GM10847 (cell line): ENCODE data around the gene MYO7A.

Experiments
- POLR2A ChIP-seq: IDR thresholded peaks from 2 replicates; pipeline ENCODE4 v1.6.1; 2011; ENCODE audit not compliant: insufficient read length; ENCODE audit errors: extremely low read depth

MYO7A gene

DNA sequence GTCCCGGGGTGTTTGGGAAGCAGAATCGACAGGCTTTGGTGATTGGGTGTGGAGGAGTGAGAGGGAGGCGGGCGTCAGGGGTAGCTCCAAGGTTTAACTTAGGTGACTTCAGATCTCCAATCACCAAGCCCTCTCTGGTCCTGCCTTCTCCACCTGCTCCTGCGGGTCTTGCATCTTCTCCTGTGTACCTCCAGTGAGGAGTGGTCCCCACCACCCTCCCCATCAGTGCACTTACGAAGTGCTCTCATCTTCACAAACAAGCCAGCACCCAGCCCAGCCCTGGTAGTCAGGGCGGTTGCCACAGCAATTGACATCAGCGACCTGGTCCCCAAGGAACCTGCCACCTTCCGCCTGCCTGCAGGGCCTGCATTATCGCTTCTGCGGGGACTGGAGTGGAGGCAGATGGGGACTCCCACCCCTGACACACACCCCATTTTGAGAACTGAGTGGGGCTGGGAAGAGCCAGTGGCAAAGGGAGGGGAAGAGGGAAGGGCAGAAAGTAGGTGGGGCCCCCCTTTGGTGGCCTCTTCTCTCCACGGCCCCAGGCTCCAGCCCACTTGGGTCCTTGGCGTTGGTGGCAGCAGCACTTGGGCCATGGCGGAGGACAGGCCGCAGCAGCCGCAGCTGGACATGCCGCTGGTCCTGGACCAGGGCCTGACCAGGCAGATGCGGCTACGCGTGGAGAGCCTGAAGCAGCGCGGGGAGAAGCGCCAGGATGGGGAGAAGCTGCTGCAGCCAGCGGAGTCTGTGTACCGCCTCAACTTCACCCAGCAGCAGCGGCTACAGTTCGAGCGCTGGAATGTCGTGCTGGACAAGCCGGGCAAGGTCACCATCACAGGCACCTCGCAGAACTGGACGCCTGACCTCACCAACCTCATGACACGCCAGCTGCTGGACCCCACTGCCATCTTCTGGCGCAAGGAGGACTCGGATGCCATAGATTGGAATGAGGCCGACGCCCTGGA lies 25.5 kb upstream of the MYO7A start, which contains the start of gene OMP:
TSS of gene OMP (plus strand) at position 595 of the 965 bp plus-strand sequence. CDS start at position 595, 0 bp downstream.
- TF ChIP-seq POLR2A, result no peak

DNA sequence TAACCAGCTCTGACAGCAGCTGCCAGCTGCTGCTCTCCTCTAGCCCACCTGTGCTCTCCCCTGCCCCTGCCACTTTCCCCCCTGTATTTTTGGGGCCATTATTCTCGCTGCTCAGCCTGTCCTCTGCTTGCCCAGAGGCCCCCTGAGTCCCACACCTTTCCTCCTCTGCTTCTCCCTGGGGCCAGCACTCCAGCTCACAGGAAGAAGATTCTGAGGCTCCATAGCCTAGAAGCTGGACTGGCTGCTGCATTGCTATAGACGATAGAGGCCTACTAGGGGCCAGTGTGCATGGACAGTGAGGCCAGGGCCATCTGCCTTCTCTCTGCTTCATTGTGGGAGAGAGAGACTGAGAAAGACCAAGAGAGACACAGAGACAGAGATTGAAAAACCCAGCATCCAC lies 24.7 kb upstream of the MYO7A start:
- no peak for TF ChIP-seq POLR2A

DNA sequence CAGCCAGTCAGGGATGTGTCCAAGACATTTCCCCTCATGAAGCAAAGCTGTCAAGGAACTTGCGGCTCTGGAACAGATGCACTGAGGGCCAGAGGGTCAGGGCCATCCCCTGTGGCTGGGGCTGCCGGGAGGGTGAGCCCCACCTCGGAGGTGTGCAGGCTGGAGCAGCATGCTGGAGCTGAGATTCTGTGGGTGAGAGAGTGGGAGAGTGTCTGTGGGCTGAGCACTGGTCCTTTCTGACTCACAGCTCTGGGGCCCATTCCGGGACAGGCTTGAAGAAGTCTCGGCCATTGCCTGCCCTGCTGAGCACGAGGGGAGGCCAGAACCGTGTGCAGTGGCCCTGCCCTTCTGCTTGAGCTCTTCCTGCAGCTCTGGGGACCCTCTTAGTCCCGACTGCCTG lies 23.3 kb upstream of the MYO7A start:
- TF ChIP-seq POLR2A, result no peak

DNA sequence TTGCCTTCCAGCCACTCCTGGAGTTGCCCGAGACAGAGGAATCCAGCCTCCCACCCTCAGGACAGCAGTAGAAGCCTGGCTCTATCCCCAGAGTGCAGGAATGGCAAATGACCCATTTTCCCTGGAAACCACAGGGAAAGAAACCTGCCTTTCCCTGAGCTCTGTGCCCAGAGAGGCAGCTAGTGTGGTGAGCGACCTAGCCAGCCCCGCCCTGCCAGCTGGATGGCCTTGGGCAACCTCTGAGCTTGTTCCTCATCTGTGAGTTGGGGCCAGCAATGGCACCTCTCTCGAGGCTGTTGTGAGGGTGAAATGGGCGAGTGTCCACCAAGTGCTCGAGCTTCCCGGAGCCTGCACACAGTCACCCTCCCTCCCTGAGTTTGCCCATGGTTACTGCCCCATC lies 21.7 kb upstream of the MYO7A start:
- no peak for TF ChIP-seq POLR2A

DNA sequence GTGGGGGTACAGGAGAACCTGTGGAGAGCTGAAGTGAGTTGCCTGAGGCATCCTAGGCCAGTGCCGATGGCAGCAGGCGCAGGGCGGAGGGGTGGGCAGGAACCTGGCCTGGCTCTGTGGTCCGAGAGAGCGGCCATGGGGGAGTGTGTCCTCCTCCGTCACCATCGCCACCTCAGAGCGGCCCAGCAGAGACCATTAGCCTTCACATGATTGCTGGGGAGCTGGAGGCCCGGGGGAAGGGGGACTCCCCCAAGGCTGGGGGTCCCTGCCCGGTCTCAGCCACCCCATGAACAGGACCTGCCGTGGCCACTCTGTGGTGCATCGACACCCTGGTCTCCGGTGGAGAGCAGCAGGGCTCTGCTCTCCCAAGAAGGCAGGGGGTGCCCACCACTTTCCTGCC lies 21.3 kb upstream of the MYO7A start:
- TF ChIP-seq POLR2A, result no peak

DNA sequence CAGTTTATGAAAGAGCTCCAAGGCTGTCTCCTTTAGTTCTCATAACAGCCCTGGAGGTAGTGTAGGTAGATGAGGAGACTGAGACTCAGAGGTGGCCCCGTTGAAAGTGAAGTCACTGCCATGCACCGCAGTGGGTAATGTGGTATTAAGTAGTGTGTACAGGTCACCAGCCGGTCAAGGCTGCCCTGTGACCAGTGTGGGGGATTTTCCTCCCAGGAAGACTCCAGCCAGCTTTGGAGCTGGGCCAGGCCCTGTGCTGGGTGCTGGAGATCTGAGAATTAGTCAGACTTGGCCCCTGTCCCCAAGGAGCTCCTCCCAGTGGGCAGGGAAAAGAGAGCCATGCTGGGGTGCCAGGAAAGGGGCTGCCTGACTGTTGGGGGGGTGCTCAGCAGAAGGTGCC lies 20.1 kb upstream of the MYO7A start:
- no peak for TF ChIP-seq POLR2A

DNA sequence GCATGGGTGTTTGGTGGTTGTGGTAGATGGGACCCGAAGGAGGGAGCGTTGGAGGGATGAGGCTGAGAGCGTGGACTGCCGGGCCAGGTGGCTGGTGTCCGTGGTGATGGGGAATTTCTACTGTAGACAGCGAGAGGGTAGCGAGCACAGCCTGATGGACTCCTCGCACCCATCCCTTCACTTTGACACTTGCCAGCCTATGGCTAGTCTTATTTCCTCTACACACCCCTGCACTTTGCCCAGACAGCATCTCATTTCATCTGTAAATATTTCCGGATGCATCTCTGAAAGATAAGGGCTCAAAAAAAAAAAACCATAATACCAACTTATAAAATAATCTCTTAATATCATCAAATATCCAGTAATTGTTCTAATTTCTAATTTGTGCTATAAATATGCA lies 19.6 kb upstream of the MYO7A start:
- TF ChIP-seq POLR2A, result no peak

DNA sequence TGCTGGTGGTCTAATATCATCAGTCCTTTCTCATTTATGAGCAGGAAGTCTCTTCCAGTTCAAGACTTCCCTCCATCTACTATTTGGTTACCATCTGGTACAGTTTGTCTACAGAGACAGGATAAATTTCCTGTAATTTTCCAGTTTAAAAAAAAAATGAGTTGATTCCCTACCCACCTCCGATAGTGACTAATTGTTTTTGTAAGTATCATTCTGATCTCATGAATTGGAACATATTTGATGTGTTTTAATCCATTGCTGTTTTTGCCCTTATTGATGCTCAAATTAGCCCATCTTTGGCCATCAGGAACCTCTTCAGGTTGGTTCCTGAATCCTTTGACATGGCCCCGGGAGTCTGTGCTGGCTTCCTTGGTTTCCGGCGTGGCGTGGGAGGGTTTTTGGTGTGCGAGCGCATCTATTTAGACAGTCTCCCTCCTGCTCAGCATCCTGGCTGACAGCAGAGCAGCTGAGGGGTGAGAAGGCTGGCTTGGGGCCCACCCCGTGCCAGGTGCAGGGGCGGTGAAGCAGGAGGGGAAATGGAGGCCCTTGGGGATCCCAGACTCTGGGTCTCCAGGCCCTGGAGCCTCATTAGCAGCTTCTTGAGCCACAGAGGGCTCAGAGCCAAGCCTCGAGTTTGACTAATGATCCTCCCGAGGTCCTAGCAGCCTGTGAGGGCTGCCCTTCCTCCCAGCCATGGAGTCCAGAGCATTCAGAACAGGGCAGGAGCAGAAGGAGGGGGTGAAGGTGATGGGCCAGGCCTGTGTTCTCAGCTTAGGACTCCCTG lies 18.6 kb upstream of the MYO7A start:
- no peak for TF ChIP-seq POLR2A

DNA sequence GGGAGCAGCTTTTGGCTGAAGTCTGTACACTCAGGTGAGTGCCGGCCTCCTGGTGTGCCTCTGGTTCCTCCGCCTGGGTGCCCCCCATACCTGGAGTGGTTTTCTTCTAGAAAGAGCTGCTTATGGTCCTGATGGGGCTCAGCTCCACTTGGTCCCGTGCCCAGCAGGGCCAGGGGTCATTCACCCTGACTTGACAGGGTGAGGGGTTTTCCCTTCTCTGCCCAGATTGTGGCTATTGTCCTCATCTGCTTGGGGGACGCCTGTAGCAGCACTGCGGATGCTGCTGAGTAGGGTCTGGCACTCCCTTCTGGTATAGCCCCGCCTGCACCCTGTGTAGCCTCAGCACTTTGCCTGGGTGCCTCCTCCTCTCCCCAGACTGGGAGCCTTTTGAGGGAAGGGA lies 17.2 kb upstream of the MYO7A start:
- TF ChIP-seq POLR2A, result no peak

DNA sequence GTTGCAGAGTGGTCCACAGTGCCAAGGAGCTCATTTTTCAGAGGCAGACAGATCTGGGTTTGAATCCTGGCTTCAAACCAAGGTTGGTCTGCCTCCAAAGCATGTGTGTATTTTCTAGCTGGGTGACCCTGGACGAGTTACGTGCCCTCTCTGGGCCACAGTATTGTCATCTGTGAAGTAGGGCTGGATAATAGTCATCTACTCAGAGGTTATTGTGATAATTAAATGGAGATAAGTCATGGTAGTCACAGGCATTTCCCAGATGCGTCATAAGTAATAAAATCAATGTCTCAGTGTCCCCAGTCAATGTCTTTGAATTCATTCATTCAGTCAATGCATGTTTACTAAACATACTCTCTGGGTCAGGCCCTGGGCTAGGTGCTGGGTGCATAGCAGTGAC lies 16.8 kb upstream of the MYO7A start:
- no peak for TF ChIP-seq POLR2A

DNA sequence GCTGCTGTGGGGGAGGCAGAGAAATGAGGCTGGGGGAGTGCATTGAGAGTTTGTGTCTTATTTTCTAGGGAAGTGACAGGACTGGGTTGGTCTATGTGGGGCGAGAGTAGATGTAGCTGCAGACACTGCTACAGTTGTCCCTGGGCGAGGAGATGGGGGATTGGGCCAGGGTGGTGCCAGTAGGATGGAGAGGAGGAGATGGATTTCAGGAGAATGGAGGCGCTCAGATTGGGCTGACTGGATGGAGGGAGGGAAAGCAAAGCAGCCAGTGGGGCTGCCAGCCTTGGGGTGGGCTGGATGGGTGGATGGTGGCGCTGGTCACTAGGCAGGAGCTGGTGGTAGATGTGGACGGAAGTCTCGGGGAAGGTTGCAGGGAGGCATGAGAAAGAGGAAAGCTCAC lies 16.1 kb upstream of the MYO7A start:
- TF ChIP-seq POLR2A, result no peak

DNA sequence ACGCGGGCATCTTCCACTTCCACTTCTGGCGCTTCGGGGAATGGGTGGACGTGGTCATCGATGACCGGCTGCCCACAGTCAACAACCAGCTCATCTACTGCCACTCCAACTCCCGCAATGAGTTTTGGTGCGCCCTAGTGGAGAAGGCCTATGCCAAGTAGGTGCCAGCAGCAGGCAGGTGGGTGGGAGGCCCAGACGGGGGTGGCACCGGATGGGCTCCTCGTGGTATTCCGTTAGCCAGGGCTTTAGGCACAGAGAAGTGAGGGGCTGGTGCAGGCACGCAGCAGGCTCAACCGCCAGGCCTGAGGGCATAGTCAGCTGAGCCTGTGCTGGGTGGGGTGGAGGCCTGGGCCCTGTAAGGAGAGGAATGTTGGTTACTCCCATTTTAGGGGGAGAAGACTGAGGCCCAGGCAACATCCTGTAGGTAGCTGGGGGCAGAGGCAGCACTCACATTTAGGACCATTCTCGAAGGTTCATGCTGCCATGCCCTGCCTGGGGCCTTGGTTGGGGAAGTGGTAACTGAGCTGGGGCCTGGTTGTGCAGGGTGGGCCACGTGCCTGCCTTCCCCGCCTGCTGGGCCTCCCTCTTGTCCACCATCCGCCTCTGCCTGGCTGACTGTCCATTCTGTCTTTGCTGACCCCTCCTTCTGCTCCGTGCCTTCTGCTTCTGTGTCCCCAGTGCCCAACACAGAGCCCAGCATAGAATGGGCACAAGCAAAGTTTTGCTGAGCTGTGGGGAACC lies 15.2 kb upstream of the MYO7A start:
- no peak for TF ChIP-seq POLR2A

DNA sequence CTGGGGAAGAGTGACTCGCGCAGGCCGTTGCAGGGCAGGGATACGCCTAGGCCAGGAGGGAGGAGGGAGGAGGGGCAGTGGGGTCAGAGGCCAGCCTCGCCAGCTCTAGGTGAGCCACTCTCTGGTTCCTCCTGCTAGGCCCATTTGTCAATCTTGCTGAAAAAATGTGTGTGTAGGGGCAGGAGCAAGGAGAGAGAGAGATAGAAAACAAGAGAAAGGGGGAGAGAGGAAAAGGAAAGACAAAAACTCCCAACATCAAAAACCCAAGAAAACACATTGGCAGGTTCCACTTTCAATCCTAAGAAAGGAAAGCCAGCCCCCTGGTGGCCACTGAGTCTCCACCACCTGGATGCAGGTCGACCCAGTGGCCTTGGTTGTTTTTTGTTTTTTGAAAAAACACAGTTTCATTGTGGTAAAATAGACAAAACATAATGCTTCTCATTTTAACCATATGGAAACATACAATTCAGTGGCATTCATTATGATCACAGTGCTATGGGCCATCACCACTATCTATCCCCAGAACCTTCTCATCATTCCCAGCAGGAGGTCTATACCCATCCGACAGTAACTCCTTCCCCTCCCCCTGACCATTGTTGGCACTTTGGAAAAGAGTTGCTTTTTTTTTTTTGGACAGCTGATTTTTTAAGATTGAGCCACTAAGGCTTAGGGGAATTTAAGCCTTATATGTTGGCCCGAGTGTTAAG lies 14.5 kb upstream of the MYO7A start:
- no peak for TF ChIP-seq POLR2A

DNA sequence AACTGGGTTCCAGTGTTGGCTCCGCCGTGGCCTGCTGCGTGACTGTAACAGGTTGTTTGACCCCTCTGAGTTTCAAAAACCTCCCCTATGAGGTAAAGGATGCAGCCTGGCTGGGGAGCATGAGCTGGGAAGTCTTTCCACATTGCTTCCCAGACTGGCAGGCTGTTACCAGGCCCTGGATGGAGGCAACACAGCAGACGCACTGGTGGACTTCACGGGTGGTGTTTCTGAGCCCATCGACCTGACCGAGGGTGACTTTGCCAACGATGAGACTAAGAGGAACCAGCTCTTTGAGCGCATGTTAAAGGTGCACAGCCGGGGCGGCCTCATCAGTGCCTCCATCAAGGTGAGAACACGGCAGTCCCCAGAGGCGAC lies 14.0 kb upstream of the MYO7A start:
- no peak for TF ChIP-seq POLR2A

DNA sequence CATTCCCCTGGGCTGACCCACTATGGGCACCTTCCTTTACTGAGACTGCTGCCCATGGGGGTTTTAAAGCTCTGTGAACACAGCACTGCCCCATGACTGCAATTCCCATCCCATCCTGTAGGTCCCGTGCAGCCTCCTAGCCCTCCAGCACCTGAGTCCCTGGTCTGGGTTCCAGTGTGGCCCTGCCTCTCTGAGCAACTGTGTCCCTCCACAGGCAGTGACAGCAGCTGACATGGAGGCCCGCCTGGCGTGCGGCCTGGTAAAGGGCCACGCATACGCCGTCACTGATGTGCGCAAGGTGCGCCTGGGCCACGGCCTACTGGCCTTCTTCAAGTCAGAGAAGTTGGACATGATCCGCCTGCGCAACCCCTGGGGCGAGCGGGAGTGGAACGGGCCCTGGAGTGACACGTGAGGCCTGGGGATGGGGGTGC lies 12.8 kb upstream of the MYO7A start:
- no peak for TF ChIP-seq POLR2A
